RWPE1 (cell line): ENCODE data around the gene USP9X.
"Not testable (repeated sequence)": the region's sequence is repeated elsewhere in the genome, so short reads cannot be mapped to it uniquely, and the experiment has no call there.

Experiments used
- CTCF ChIA-PET: fragments of 350-600 bp; sonication (Branson Sonifier 250); formaldehyde crosslinking; extraction: SDS; loops from one replicate; lab custom pipeline; 2021; lab: Yijun Ruan, JAX
- POLR2A ChIA-PET: fragments of 400-600 bp; formaldehyde crosslinking; extraction: SDS; loops from one replicate; lab custom pipeline; 2020; ENCODE audit warnings: antibody characterized with exemption; ENCODE audit not compliant: low non-redundant PET; lab: Yijun Ruan, JAX
- DNase-seq: peaks from one replicate; pipeline ENCODE4 v3.0.0; 2012; ENCODE audit warnings: low spot score
- H3K27ac ChIP-seq: fragments of 450-650 bp; 2 replicates; pipeline ENCODE4 v1.5.1; 2017
- CTCF ChIP-seq: fragments of 450-650 bp; conservative IDR thresholded peaks from 2 replicates; pipeline ENCODE4 v1.5.1; 2017; ENCODE audit warnings: low read depth, mild to moderate bottlenecking

Gene USP9X

DNA sequence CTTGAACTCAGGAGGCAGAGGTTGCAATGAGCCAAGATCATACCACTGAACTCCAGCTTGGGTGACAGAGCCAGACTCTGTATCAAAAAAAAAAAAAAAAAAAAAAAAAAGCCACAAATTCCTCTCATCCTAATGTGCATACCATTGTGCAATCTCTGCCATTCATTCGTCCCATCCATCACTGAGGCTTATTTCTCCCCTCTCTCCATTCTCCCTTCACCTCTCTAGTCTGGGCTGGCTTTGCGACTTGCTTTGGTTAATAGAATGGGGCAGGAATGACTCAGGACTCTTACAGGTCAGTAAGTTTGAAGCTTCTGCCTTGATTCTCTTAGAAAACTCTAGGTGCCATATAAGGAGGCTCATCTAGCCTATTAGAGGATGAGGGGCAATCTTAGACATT, 188.4 kb downstream of the USP9X start:
- DNase-seq, result no peak
- CTCF ChIA-PET, result no interaction called here

DNA sequence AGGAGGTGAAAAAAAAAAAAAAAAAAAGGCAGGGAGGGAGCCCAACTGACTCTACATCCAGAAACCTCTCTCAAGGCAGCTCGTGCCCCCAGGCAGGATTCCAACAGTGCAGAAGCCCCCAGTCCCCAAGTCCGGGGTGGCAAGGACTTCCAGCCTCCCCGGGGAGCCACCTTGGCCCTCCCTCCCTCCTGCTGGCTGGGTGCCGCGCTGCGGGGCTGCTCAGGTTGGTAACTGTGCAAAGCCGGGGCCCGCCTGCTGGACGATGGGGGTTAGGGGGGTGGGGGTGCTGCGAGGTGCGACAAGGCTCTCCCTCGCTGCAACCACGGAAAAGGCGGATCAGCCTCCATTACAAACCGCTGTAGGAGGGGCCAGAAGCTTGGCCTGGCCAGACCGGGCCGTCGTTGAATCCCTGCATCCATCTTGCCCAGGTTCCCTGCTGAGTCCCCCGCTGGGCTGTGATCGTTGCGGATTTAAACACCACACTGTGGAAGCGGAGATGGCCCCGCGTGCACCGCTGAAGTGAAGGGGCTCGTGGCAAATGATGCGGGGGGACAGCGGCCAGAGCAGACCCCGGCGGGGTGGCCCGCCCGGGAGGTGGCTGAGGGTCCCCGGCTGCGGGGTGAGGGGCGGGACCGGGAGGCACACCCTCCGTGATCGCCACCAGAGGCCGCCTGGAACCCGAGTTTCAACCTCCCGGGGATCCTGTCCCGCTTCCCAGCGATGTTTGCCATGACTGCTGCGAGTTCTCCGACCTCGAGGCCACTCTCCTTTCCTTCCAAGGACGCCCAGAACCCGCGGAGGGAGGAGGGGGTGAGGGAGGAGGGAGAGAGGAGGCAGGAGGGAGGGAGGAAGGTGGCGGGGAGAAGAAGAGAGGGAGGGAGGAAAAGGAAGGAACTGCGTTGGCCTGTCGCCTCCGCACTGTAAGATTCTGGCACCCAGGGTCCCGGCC, 190.7 kb downstream of the USP9X start:
- peak; percentile 52 for TF ChIP-seq CTCF
- H3K27ac ChIP-seq, result peak overlapping the region; percentile 43
- ChIA-PET POLR2A (no interaction called here), CTCF (no interaction called here)
- peak; percentile 58 for DNase-seq

More for the DNA sequence above, 188.4 kb downstream of the USP9X start:
- POLR2A ChIA-PET, result no interaction called here
- no peak overlapping the region for H3K27ac ChIP-seq
- no peak for TF ChIP-seq CTCF

GRCh38 chrX:41276661-41277506, 191.6 kb downstream of the USP9X start:
- TF ChIP-seq CTCF, result no peak
- H3K27ac ChIP-seq, result peak overlapping the region; percentile 43
- ChIA-PET CTCF (interaction anchor here (0.6 to 0.7 kb wide), 3 partner anchors 62 to 663 kb away, joined by 3 to 4 read pairs (median 4); no protein-coding TSS in a partner anchor), POLR2A (no interaction called here)
- no peak for DNase-seq

DNA sequence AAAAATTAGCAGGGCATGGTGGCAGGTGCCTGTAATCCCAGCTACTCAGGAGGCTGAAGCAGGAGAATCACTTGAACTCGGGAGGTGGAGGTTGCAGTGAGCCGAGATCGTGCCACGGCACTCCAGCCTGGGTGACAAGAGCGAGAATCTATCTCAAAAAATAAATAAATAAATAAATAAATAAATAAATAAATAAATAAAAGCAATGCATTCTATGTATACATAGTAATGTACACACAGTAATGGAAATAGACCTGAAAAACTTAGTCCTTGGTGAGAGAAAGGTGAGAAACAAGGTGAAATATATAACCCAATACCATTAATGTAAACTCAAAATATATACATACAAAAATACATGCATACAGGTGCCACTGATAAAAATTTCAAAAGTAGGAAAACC, 197.1 kb downstream of the USP9X start:
- DNase-seq, H3K27ac ChIP-seq, POLR2A ChIA-PET: not testable (repeated sequence)
- CTCF ChIA-PET, result interaction anchor here (0.7 kb wide), 1 partner anchor 35 kb away, joined by 3 read pairs; no protein-coding TSS in a partner anchor

DNA sequence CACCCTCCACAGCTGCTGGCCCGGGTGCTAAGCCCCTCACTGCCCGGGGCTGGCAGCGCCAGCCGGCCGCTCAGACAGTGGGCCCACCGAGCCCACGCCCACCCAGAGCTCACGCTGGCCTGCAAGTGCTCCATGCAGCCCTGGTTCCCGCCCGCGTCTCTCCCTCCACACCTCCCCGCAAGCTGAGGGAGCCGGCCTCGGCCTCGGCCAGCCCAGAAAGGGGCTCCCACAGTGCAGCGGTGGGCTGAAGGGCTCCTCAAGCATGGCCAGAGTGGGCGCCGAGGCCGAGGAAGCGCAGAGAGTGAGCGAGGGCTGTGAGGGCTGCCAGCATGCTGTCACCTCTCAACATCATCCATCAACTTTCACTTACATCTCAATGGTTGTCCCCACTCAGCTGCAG, 200.7 kb downstream of the USP9X start:
- CTCF ChIA-PET, result interaction anchor here (0.7 kb wide), 1 partner anchor 560 kb away, joined by 4 read pairs; no protein-coding TSS in a partner anchor
- DNase-seq, H3K27ac ChIP-seq, POLR2A ChIA-PET: not testable (repeated sequence)
